ENCODE data around the gene PCGF3. TPM values are rescaled to one million over a fixed set of nuclear protein-coding genes. Genes with fewer than 3 reads are reported as not detected.

Gene PCGF3
- total RNA-seq, 1 donor from 2014 or later = 23.0 TPM

DNA sequence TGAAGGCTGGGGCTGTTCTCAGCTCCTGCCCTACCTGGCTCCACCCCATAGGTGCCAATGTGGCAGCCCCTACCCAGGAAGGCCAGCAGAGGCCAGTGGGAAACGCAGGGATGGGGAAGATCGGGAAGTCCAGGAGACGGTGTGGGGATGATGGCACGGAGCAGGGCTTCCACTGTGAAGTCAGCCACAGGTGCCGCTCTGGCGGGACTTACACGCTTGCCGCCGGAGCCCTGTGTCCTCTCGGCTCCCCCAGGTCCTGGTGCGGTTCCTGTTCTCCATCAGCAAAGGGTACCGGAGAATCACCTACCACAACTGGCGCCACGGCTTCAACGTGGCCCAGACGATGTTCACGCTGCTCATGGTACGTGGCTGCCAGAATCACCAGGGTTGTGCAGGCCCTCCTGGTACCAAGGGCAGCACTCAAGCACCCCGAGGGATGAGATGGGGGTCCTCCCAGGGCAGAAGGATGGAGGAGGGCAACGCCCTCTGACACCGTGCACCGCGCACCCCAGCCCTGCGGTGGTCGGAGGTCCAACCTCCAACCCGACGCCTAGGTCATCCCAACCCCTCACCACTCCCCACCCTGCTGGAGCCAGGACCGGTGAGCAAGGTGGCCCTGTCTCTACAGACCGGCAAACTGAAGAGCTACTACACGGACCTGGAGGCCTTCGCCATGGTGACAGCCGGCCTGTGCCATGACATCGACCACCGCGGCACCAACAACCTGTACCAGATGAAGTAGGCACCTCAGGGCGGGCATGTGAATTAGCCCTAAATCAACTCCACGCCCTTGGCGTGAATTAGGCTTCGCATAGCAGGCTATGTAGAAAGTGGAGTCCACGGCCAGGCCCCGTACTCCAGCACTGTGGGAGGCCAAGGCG, 43.5 kb upstream of the PCGF3 start:
- Histone ChIP-seq H3K9me3 (ENCODE audit: control insufficient read depth in 3 of 3, low read length in 3 of 3) (no peaks in the 10 kb centered on the region), H3K4me3 (ENCODE audit: low read length in 3 of 3) (no peak overlapping the region), H3K27ac (ENCODE audit: low read depth, low read length) (no peak overlapping the region), H3K9ac (ENCODE audit: low read depth in 1 of 3, low read length in 3 of 3) (no peak overlapping the region), H3K27me3 (ENCODE audit: control insufficient read depth in 3 of 3, insufficient read depth in 3 of 3, low read length in 3 of 3) (peaks cover 42 to 66% (median 45%) of the 10 kb centered on the region in 3 donors), H3K4me1 (ENCODE audit: control insufficient read depth in 3 of 3, insufficient read depth in 3 of 3, low read length in 3 of 3) (no peaks in the 10 kb centered on the region), H3K36me3 (ENCODE audit: control insufficient read depth in 3 of 3, insufficient read depth in 3 of 3, low read length in 3 of 3) (no peaks in the 10 kb centered on the region)

DNA sequence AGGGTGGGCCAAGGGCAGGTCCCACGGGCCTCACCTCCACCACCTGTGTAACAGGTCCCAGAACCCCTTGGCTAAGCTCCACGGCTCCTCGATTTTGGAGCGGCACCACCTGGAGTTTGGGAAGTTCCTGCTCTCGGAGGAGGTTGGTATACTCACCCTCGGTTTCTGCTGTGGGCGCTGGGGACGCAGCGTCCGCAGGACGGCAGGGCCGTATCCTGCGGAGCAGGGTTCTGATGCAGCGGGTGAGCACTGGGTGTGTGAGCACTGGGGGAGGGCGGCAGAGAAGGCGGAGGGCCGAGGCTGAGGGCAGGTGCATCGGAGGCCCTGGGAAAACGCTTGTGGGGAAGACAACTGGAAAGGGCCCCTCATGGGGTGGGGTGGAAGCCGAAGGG, 42.6 kb upstream of the PCGF3 start:
- Histone ChIP-seq H3K36me3 (ENCODE audit: control insufficient read depth in 3 of 3, insufficient read depth in 3 of 3, low read length in 3 of 3) (no peaks in the 10 kb centered on the region), H3K27me3 (ENCODE audit: control insufficient read depth in 3 of 3, insufficient read depth in 3 of 3, low read length in 3 of 3) (peaks cover 41 to 67% (median 44%) of the 10 kb centered on the region in 3 donors), H3K4me1 (ENCODE audit: control insufficient read depth in 3 of 3, insufficient read depth in 3 of 3, low read length in 3 of 3) (no peaks in the 10 kb centered on the region), H3K9ac (ENCODE audit: low read depth in 1 of 3, low read length in 3 of 3) (peak overlapping the region in 1 of 3 donors; percentile 57), H3K27ac (ENCODE audit: low read depth, low read length) (no peak overlapping the region), H3K4me3 (ENCODE audit: low read length in 3 of 3) (peak overlapping the region in 2 of 3 donors; percentile 9 to 52), H3K9me3 (ENCODE audit: control insufficient read depth in 3 of 3, low read length in 3 of 3) (no peaks in the 10 kb centered on the region)

DNA sequence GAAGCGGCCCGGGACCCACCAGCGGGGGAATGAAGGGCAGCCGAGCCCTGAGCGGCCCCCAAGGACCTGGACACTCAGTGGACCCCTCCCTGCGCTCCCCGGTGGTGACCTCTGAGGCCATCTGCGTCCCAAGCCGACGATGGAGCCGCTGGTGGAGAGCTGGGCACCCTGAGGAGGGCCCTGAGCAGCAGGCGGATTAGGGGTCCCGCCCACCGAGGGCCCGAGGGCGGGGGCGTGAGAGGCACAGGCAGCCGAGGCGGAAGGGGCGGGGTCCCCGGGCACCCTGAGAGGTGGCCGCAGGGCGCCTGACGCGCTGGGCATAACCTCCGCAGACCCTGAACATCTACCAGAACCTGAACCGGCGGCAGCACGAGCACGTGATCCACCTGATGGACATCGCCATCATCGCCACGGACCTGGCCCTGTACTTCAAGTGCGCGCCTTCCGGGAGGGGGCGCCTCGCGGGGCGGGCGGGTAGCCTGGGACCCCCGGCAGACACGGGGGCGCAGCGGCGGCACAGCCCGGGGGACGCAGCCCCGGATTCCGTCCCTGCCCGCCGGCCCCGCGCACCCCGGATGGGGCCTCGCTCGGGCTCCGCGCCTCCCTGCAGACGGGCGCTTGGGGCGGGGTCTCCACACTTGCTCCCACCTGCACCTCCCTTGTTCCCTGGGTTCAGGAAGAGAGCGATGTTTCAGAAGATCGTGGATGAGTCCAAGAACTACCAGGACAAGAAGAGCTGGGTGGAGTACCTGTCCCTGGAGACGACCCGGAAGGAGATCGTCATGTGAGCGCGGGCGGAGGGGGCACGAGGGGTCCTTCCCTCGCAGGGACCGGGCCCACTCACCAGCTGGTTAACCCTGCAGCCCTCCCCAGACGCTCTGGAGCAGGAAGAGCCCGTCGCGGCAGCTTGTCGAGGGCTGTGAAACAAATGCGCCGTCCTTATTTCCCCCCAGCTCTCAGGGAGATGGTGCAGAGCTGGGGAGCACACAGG, 41.9 kb upstream of the PCGF3 start:
- H3K27me3 ChIP-seq (ENCODE audit: control insufficient read depth in 3 of 3, insufficient read depth in 3 of 3, low read length in 3 of 3) = peaks cover 41 to 67% (median 44%) of the 10 kb centered on the region in 3 donors
- no peaks in the 10 kb centered on the region for H3K36me3 ChIP-seq (ENCODE audit: control insufficient read depth in 3 of 3, insufficient read depth in 3 of 3, low read length in 3 of 3)
- peak overlapping the region; percentile 52 to 62 (median 52) for H3K4me3 ChIP-seq (ENCODE audit: low read length in 3 of 3)
- no peak overlapping the region for H3K27ac ChIP-seq (ENCODE audit: low read depth, low read length)
- H3K9ac ChIP-seq (ENCODE audit: low read depth in 1 of 3, low read length in 3 of 3) = peak overlapping the region in 1 of 3 donors; percentile 57
- H3K4me1 ChIP-seq (ENCODE audit: control insufficient read depth in 3 of 3, insufficient read depth in 3 of 3, low read length in 3 of 3) = no peaks in the 10 kb centered on the region
- no peaks in the 10 kb centered on the region for H3K9me3 ChIP-seq (ENCODE audit: control insufficient read depth in 3 of 3, low read length in 3 of 3)

DNA sequence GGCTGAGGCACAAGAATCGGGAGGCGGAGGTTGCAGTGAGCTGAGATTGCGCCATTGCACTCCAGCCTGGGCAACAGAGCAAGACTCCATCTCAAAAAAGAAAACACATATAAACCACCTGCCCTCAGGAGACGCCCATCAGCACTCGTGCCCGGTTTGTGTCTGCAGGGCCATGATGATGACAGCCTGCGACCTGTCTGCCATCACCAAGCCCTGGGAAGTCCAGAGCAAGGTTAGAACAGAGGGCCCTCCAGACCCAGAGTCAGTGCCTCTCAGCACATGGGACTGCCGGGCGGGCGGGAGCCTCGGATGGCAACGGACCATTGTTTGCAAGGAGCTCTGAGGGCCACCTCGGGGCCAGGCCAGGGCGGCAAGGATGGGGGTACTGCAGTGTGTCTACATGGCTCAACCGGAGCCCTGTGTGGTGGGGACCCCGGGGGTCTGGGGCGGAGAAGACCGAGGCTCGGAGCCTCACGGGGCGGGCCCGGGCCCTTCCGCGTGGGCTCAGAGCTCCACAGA, 40.9 kb upstream of the PCGF3 start:
- H3K36me3 ChIP-seq (ENCODE audit: control insufficient read depth in 3 of 3, insufficient read depth in 3 of 3, low read length in 3 of 3) = no peaks in the 10 kb centered on the region
- H3K4me1 ChIP-seq (ENCODE audit: control insufficient read depth in 3 of 3, insufficient read depth in 3 of 3, low read length in 3 of 3) = no peaks in the 10 kb centered on the region
- H3K9ac ChIP-seq (ENCODE audit: low read depth in 1 of 3, low read length in 3 of 3) = no peak overlapping the region
- peaks cover 41 to 67% (median 44%) of the 10 kb centered on the region in 3 donors for H3K27me3 ChIP-seq (ENCODE audit: control insufficient read depth in 3 of 3, insufficient read depth in 3 of 3, low read length in 3 of 3)
- H3K4me3 ChIP-seq (ENCODE audit: low read length in 3 of 3) = no peak overlapping the region
- no peak overlapping the region for H3K27ac ChIP-seq (ENCODE audit: low read depth, low read length)
- H3K9me3 ChIP-seq (ENCODE audit: control insufficient read depth in 3 of 3, low read length in 3 of 3) = no peaks in the 10 kb centered on the region

DNA sequence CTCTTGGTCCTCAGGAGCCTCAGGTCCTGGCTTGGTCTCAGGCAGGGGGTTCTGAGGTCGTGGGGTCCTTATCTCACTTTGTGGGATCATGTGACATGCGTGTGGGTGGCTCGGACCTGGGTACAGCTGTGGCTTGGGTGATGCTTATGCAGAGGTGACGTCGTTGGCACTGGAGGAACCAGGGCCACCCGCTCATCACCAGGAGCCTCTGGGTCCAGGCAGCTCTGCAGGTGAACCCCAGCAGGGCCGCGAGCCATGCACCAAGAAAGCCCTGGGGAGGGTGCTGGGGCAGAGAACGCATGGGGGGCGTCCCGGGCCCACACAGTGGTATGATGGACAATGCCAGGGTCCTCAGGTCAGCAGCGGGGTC, 40.3 kb upstream of the PCGF3 start:
- Histone ChIP-seq H3K27ac (ENCODE audit: low read depth, low read length) (no peak overlapping the region), H3K4me3 (ENCODE audit: low read length in 3 of 3) (no peak overlapping the region), H3K36me3 (ENCODE audit: control insufficient read depth in 3 of 3, insufficient read depth in 3 of 3, low read length in 3 of 3) (peaks cover 0 to under 1% (median 0%) of the 10 kb centered on the region in 3 donors), H3K9me3 (ENCODE audit: control insufficient read depth in 3 of 3, low read length in 3 of 3) (no peaks in the 10 kb centered on the region), H3K27me3 (ENCODE audit: control insufficient read depth in 3 of 3, insufficient read depth in 3 of 3, low read length in 3 of 3) (peaks cover 40 to 61% (median 44%) of the 10 kb centered on the region in 3 donors), H3K4me1 (ENCODE audit: control insufficient read depth in 3 of 3, insufficient read depth in 3 of 3, low read length in 3 of 3) (no peaks in the 10 kb centered on the region), H3K9ac (ENCODE audit: low read depth in 1 of 3, low read length in 3 of 3) (no peak overlapping the region)

DNA sequence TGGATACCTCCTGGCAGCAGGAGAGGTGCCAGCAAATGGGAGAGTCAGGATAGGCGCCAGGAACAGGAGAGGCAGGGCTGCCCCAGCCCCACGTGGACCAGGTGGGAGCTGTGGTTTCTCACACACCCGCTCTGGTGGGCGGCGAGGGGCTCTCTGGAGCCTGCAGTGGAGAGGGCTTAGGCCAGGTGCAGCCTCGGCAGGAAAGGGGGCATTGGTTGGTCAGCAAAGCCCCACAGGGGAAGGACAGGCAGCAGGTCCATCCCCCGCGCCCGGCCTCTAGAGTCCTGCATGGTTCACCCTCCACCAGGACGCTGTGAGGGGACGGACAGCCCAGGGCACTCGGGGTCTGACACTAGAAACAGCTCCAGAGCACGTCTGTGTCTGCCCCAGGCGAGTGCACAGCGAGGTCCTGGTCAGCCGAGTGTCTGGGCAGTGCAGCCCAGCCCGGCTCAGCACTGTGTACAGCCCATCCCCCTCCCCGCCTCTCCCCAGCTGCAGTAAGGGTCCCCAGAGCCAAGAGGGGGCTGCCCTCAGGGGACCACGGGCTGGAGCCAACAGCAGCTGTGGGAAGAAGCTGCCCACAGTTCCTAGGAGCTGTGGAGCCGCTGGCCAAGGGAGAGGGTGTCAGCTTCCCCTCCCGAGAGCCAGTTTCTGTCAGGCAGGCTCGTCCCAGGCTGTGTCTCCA, 39.7 kb upstream of the PCGF3 start:
- Histone ChIP-seq H3K36me3 (ENCODE audit: control insufficient read depth in 3 of 3, insufficient read depth in 3 of 3, low read length in 3 of 3) (peaks cover 1 to 4% (median 2%) of the 10 kb centered on the region in 3 donors), H3K9me3 (ENCODE audit: control insufficient read depth in 3 of 3, low read length in 3 of 3) (no peaks in the 10 kb centered on the region), H3K4me3 (ENCODE audit: low read length in 3 of 3) (no peak overlapping the region), H3K27me3 (ENCODE audit: control insufficient read depth in 3 of 3, insufficient read depth in 3 of 3, low read length in 3 of 3) (peaks cover 38 to 61% (median 44%) of the 10 kb centered on the region in 3 donors), H3K4me1 (ENCODE audit: control insufficient read depth in 3 of 3, insufficient read depth in 3 of 3, low read length in 3 of 3) (no peaks in the 10 kb centered on the region), H3K27ac (ENCODE audit: low read depth, low read length) (no peak overlapping the region), H3K9ac (ENCODE audit: low read depth in 1 of 3, low read length in 3 of 3) (no peak overlapping the region)

DNA sequence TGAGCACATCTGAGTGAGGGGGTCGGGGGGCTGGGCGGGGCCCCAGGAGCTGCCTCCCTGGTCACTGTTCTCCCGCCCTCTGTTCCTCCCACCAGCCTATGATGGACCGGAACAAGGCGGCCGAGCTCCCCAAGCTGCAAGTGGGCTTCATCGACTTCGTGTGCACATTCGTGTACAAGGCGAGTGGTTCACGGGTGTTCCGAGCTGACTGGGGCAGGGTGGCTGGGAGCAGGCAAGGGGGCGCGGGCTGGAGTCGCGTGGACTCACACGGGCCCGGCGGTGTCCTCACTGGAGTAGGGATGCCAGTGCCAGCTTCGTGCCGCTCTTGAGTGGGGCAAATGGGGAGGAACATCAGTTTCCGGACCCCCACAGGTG, 39.2 kb upstream of the PCGF3 start:
- H3K27ac ChIP-seq (ENCODE audit: low read depth, low read length) = no peak overlapping the region
- H3K36me3 ChIP-seq (ENCODE audit: control insufficient read depth in 3 of 3, insufficient read depth in 3 of 3, low read length in 3 of 3) = peaks cover 5 to 8% (median 6%) of the 10 kb centered on the region in 3 donors
- no peaks in the 10 kb centered on the region for H3K9me3 ChIP-seq (ENCODE audit: control insufficient read depth in 3 of 3, low read length in 3 of 3)
- H3K4me3 ChIP-seq (ENCODE audit: low read length in 3 of 3) = no peak overlapping the region
- no peaks in the 10 kb centered on the region for H3K4me1 ChIP-seq (ENCODE audit: control insufficient read depth in 3 of 3, insufficient read depth in 3 of 3, low read length in 3 of 3)
- peaks cover 38 to 58% (median 41%) of the 10 kb centered on the region in 3 donors for H3K27me3 ChIP-seq (ENCODE audit: control insufficient read depth in 3 of 3, insufficient read depth in 3 of 3, low read length in 3 of 3)
- no peak overlapping the region for H3K9ac ChIP-seq (ENCODE audit: low read depth in 1 of 3, low read length in 3 of 3)

DNA sequence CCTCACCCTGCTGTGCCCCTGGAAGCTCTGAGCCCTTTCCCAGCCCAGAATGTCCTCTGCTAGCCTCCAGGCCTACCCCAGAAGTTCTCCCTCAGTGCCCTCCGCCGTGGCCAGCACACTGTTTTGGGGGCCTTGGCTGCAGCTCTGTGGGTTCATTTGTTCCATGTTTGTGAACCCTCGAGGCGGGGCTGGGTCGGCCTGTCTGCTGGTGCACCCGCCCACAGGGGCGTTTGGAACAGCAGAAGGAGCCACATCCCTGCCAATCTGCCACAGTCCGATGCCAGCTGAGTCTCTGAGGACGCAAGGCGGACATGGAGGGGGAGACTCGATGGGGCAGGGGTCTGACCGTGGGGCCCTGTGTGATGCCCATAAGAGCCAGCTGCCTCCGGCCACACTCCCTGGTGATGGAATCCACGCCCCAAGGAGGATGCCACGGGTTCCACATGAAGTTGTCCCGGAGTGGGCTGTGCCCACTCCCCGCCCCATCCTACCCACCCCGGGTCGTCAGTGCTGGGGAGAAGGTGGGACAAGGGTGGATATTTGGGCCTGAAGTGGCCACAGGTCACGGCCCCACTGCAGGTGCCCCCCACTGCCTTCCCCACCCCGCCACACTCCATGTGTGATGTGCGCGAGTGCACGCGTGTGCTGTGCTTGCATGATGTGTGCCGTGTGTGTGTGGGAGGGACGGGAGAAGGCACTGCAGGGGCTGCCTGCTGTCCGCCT, 38.6 kb upstream of the PCGF3 start:
- H3K4me3 ChIP-seq (ENCODE audit: low read length in 3 of 3) = no peak overlapping the region
- peaks cover 10 to 14% (median 11%) of the 10 kb centered on the region in 3 donors for H3K36me3 ChIP-seq (ENCODE audit: control insufficient read depth in 3 of 3, insufficient read depth in 3 of 3, low read length in 3 of 3)
- H3K4me1 ChIP-seq (ENCODE audit: control insufficient read depth in 3 of 3, insufficient read depth in 3 of 3, low read length in 3 of 3) = no peaks in the 10 kb centered on the region
- H3K9me3 ChIP-seq (ENCODE audit: control insufficient read depth in 3 of 3, low read length in 3 of 3) = no peaks in the 10 kb centered on the region
- no peak overlapping the region for H3K27ac ChIP-seq (ENCODE audit: low read depth, low read length)
- no peak overlapping the region for H3K9ac ChIP-seq (ENCODE audit: low read depth in 1 of 3, low read length in 3 of 3)
- H3K27me3 ChIP-seq (ENCODE audit: control insufficient read depth in 3 of 3, insufficient read depth in 3 of 3, low read length in 3 of 3) = peaks cover 34 to 55% (median 41%) of the 10 kb centered on the region in 3 donors

DNA sequence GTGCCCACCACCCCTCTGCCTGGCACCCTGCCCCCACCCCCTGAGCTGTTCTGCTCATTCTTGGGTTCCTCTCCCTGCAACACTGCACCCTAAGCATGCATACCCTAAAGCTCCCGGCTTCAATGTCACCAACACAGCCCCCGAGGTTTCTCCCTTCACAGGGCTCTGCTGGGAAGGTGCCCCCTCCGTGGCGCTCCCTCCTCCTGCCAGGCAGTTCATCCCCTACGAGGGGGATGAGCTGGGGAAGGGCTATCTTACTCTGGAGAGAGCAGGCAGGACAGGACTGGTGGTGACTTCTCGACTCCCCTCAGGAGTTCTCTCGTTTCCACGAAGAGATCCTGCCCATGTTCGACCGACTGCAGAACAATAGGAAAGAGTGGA, 38.1 kb upstream of the PCGF3 start:
- H3K27ac ChIP-seq (ENCODE audit: low read depth, low read length) = no peak overlapping the region
- no peaks in the 10 kb centered on the region for H3K4me1 ChIP-seq (ENCODE audit: control insufficient read depth in 3 of 3, insufficient read depth in 3 of 3, low read length in 3 of 3)
- peaks cover 15 to 18% (median 17%) of the 10 kb centered on the region in 3 donors for H3K36me3 ChIP-seq (ENCODE audit: control insufficient read depth in 3 of 3, insufficient read depth in 3 of 3, low read length in 3 of 3)
- peaks cover 34 to 49% (median 37%) of the 10 kb centered on the region in 3 donors for H3K27me3 ChIP-seq (ENCODE audit: control insufficient read depth in 3 of 3, insufficient read depth in 3 of 3, low read length in 3 of 3)
- no peaks in the 10 kb centered on the region for H3K9me3 ChIP-seq (ENCODE audit: control insufficient read depth in 3 of 3, low read length in 3 of 3)
- H3K9ac ChIP-seq (ENCODE audit: low read depth in 1 of 3, low read length in 3 of 3) = no peak overlapping the region
- no peak overlapping the region for H3K4me3 ChIP-seq (ENCODE audit: low read length in 3 of 3)
